Adrenal gland (tissue), 5 donors: ENCODE measurements around the gene AGBL5.

Experiments
- CTCF ChIP-seq, 6 experiments: fragments of 450-650 bp in 4 of 6; fragments of 200-600 bp in 2 of 6; sonication (generic) in 1 of 6; IDR thresholded peaks; 1 replicate in 5 of 6; 2 replicates in 1 of 6; pipeline versions ENCODE4 v1.5.1 to v1.8.0; 2016 to 2021; ENCODE audit warnings: antibody characterized with exemption in 6 of 6, mild to moderate bottlenecking in 2 of 6, moderate library complexity in 1 of 6
- POLR2A ChIP-seq, 2 donors: fragments of 450-650 bp; IDR thresholded peaks; one replicate each; pipeline ENCODE4 v1.6.1; 2017; ENCODE audit warnings: antibody characterized with exemption in 2 of 2, mild to moderate bottlenecking in 2 of 2, moderate library complexity in 1 of 2
- donor health status: DM: no; HTN: no; CAD: no.

DNA sequence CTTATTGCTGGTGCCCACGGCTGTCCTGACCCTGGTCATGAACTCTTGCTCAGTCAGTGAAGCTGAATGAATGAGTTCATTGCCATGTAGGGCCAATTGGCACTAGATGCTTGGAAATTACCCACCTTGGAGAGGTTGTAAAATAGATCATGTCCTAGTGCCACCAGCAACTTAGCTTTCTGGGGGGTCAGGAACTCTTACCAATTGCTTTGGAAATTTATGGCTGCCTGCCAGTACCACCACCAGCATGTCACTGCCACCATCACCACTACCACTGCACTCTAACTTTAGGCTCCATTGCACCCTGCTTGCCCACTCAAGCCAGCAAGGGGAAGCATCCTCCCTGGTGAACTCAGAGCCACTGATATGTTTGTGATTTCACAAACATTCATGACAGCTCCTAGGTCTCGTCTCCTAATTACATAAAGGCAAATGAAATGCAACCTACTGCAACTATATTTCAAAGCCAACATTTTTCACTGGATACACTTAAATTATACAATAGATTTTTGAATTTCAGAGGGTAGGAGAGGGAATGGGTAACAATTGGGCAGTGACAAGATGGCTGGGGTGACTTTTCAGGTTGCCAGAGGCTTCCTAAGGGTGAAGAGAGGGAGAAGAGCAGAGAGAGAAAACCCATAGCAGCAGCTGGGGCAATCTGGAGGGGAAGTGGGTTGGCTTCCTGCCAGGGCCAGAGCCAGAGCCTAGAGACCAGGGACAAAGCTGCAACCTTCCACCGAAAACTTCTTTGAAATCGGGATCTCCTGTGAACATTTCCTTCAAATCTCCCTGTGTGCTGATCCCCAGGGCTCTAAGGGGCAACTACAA, 23.5 kb downstream of the AGBL5 start:
- TF ChIP-seq CTCF (IDR thresholded peaks at IDR 0.05) (no peak), POLR2A (IDR thresholded peaks at IDR 0.05) (no peak)
